GM21360 (cell line): ENCODE results near the gene RELT.

ENCODE experiments used
- ATAC-seq: cut with Tn5 transposase; IDR thresholded peaks from one replicate; pipeline ENCODE4 v1.9.1; 2021; ENCODE audit warnings: mild to moderate bottlenecking, moderate library complexity; ENCODE audit not compliant: unreplicated experiment

RELT gene

GRCh38 chr11:73389916-73390315 is 13.7 kb downstream of the RELT start:
- no peak for ATAC-seq

- no peak for ATAC-seq
Observed at GRCh38 chr11:73390601-73391565, 14.7 kb downstream of the RELT start.

GRCh38 chr11:73391665-73392064 is 15.5 kb downstream of the RELT start:
- no peak for ATAC-seq

- no peak for ATAC-seq
Observed at GRCh38 chr11:73392108-73393010, 16.2 kb downstream of the RELT start.

GRCh38 chr11:73393011-73393380 is 16.8 kb downstream of the RELT start:
- no peak for ATAC-seq

GRCh38 chr11:73393479-73394415 is 17.5 kb downstream of the RELT start:
- no peak for ATAC-seq

- no peak for ATAC-seq
Observed at GRCh38 chr11:73394416-73395296, 18.5 kb downstream of the RELT start.

GRCh38 chr11:73395297-73396208 is 19.4 kb downstream of the RELT start:
- no peak for ATAC-seq

GRCh38 chr11:73396251-73396930 is 20.2 kb downstream of the RELT start:
- ATAC-seq: no peak

GRCh38 chr11:73396985-73397384 is 20.8 kb downstream of the RELT start:
- no peak for ATAC-seq

GRCh38 chr11:73397468-73398131 is 21.4 kb downstream of the RELT start:
- ATAC-seq: no peak

GRCh38 chr11:73398132-73398526 is 21.9 kb downstream of the RELT start:
- no peak for ATAC-seq

- no peak for ATAC-seq
Observed at GRCh38 chr11:73398721-73399120, 22.5 kb downstream of the RELT start.

- no peak for ATAC-seq
Observed at GRCh38 chr11:73399159-73399590, 23.0 kb downstream of the RELT start.

- ATAC-seq: no peak
Observed at GRCh38 chr11:73399636-73400035, 23.4 kb downstream of the RELT start.

- ATAC-seq: no peak
Observed at GRCh38 chr11:73400293-73400692, 24.1 kb downstream of the RELT start.

GRCh38 chr11:73401217-73401923 is 25.2 kb downstream of the RELT start:
- ATAC-seq: no peak
